ENCODE data around the gene ALCAM. TPM values are rescaled to one million over a fixed set of nuclear protein-coding genes. Genes with fewer than 3 reads are reported as not detected.
A peak's percentile ranks its signal among the peaks of the same experiment; 100 is the strongest.

Gene ALCAM
- total RNA-seq, 1 experiment from 2014 or later = 32.3 TPM

- H3K27ac ChIP-seq (ENCODE audit: low read length) = peak overlapping the region; percentile 81
- H3K4me3 ChIP-seq (ENCODE audit: low read depth in 2 of 2, low read length in 2 of 2) = peak overlapping the region; percentile 63 to 84
- ChIA-PET CTCF (interaction anchor here (0.7 kb wide), 2 partner anchors 72 to 739 kb away, joined by 3 to 5 read pairs; no protein-coding TSS in a partner anchor), POLR2A (no interaction called here)
- no peaks in the 10 kb centered on the region for H3K9me3 ChIP-seq (ENCODE audit: control insufficient read depth, insufficient read depth, low read depth, low read length)
- no TSS peak for BruUV-seq (replicated peaks)
- in situ Hi-C loops (cut with HindIII; ENCODE audit: low pct_unique_long_range_greater_than_20kb, low sequenced_read_pairs) (no loop called here), intact Hi-C loops (cut with micrococcal nuclease; ENCODE audit: unreplicated experiment) (loop anchor here (5.0 kb wide), 3 partner anchors 152 to 1088 kb away; no protein-coding TSS in a partner anchor)
- peaks cover 9% of the 10 kb centered on the region for H3K4me1 ChIP-seq (ENCODE audit: control insufficient read depth, insufficient read depth, low read length)
- peak; percentile 15 for ATAC-seq
- TF ChIP-seq REST (IDR thresholded peaks at IDR 0.05; ENCODE audit: insufficient read depth in 1 of 2, low read depth in 2 of 2, low read length in 1 of 2) (no peak), POLR2AphosphoS5 (IDR thresholded peaks at IDR 0.05; ENCODE audit: low read depth, low read length) (no peak), CTCF (IDR thresholded peaks at IDR 0.05) (no peak), SIN3A (IDR thresholded peaks at IDR 0.05; ENCODE audit: borderline replicate concordance, insufficient read depth, low read depth, low read length) (no peak), TCF7L2 (IDR thresholded peaks at IDR 0.05; ENCODE audit: low read depth, low read length) (no peak)
- peaks cover 2% of the 10 kb centered on the region; the same call in 1 of the 2 replicates for H3K36me3 ChIP-seq (ENCODE audit: control insufficient read depth, insufficient read depth, low read length)
- DNase-seq (ENCODE audit: low read depth, low spot score) = peak; percentile 66
- no peaks in the 10 kb centered on the region for H3K27me3 ChIP-seq (ENCODE audit: control insufficient read depth, insufficient read depth, low read length)
Measured at GRCh38 chr3:105365391-105366325, 1.1 kb upstream of the ALCAM start.

- DNase-seq (ENCODE audit: low read depth, low spot score) (no peak), ATAC-seq (peak; percentile 36)
- peak overlapping the region; percentile 63 to 84 for H3K4me3 ChIP-seq (ENCODE audit: low read depth in 2 of 2, low read length in 2 of 2)
- peaks cover 9% of the 10 kb centered on the region for H3K4me1 ChIP-seq (ENCODE audit: control insufficient read depth, insufficient read depth, low read length)
- H3K27ac ChIP-seq (ENCODE audit: low read length) = peak overlapping the region; percentile 86
- H3K9me3 ChIP-seq (ENCODE audit: control insufficient read depth, insufficient read depth, low read depth, low read length) = no peaks in the 10 kb centered on the region
- no peaks in the 10 kb centered on the region for H3K27me3 ChIP-seq (ENCODE audit: control insufficient read depth, insufficient read depth, low read length)
- intact Hi-C loops (cut with micrococcal nuclease; ENCODE audit: unreplicated experiment) (loop anchor here (5.0 kb wide), 3 partner anchors 150 to 1090 kb away; no protein-coding TSS in a partner anchor), in situ Hi-C loops (cut with HindIII; ENCODE audit: low pct_unique_long_range_greater_than_20kb, low sequenced_read_pairs) (no loop called here)
- no TSS peak for BruUV-seq (replicated peaks)
- POLR2A ChIA-PET = no interaction called here
- no peak for TF ChIP-seq SIN3A (IDR thresholded peaks at IDR 0.05; ENCODE audit: borderline replicate concordance, insufficient read depth, low read depth, low read length)
- no peak for TF ChIP-seq CTCF (IDR thresholded peaks at IDR 0.05)
- TF ChIP-seq TCF7L2 (IDR thresholded peaks at IDR 0.05; ENCODE audit: low read depth, low read length) = no peak
- no peak for TF ChIP-seq REST (IDR thresholded peaks at IDR 0.05; ENCODE audit: insufficient read depth in 1 of 2, low read depth in 2 of 2, low read length in 1 of 2)
- no peak for TF ChIP-seq POLR2AphosphoS5 (IDR thresholded peaks at IDR 0.05; ENCODE audit: low read depth, low read length)
- H3K36me3 ChIP-seq (ENCODE audit: control insufficient read depth, insufficient read depth, low read length) = peaks cover 2% of the 10 kb centered on the region; the same call in 1 of the 2 replicates
- CTCF ChIA-PET = interaction anchor here (0.5 kb wide), 1 partner anchor 81 kb away, joined by 3 read pairs; no protein-coding TSS in a partner anchor
Measured at GRCh38 chr3:105367063-105367405, 325 bp downstream of the ALCAM start.

Data from Panc1 (cell line).